ENCODE results near the gene MMP24OS.

DNA sequence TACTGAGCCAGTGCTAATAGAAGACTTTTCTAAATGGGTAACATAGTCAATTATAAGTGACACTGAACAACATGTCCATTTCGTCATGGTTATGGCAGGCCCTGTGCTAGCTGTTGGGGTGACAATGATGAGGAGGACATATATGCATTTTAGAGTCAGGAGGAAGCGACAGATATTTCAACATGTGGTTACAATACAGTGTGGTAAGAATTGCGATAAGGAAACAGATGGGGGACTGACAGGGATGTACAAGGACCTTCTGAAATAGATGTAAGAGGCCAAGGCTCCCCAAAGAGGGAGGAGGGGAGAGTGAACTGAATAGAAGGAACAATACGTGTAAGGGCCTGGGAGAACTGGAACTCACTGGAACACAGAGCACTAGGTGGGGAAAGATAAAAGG is 39.8 kb downstream of the MMP24OS start:
- TF ChIP-seq POLR2AphosphoS5 (IDR thresholded peaks at IDR 0.05; ENCODE audit: low read depth, low read length) (no peak), TAF1 (IDR thresholded peaks at IDR 0.05; ENCODE audit: borderline replicate concordance, insufficient read depth, low read length) (no peak), SIN3A (IDR thresholded peaks at IDR 0.05; ENCODE audit: borderline replicate concordance, insufficient read depth, low read length) (no peak), FOXP2 (optimal IDR thresholded peaks at IDR 0.05; ENCODE audit: borderline replicate concordance, extremely low read depth, extremely low read length, insufficient read depth) (no peak)
- TF ChIP-seq, protein P1, sequence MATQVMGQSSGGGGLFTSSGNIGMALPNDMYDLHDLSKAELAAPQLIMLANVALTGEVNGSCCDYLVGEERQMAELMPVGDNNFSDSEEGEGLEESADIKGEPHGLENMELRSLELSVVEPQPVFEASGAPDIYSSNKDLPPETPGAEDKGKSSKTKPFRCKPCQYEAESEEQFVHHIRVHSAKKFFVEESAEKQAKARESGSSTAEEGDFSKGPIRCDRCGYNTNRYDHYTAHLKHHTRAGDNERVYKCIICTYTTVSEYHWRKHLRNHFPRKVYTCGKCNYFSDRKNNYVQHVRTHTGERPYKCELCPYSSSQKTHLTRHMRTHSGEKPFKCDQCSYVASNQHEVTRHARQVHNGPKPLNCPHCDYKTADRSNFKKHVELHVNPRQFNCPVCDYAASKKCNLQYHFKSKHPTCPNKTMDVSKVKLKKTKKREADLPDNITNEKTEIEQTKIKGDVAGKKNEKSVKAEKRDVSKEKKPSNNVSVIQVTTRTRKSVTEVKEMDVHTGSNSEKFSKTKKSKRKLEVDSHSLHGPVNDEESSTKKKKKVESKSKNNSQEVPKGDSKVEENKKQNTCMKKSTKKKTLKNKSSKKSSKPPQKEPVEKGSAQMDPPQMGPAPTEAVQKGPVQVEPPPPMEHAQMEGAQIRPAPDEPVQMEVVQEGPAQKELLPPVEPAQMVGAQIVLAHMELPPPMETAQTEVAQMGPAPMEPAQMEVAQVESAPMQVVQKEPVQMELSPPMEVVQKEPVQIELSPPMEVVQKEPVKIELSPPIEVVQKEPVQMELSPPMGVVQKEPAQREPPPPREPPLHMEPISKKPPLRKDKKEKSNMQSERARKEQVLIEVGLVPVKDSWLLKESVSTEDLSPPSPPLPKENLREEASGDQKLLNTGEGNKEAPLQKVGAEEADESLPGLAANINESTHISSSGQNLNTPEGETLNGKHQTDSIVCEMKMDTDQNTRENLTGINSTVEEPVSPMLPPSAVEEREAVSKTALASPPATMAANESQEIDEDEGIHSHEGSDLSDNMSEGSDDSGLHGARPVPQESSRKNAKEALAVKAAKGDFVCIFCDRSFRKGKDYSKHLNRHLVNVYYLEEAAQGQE (IDR thresholded peaks at IDR 0.05; ENCODE audit: insufficient read depth in 1 of 2, low read depth in 2 of 2, low read length in 2 of 2), result no peak

Data from PFSK-1 (cell line).